ENCODE results near the gene LRRIQ3. TPM values are rescaled to one million over a fixed set of nuclear protein-coding genes. Genes with fewer than 3 reads are reported as not detected.

Gene LRRIQ3
- total and polyA plus RNA-seq, 2 of the 13 experiments (the other 11 are each of a cell fraction or from before 2014, with no cell fraction given): 1.1 to 1.3 TPM

DNA sequence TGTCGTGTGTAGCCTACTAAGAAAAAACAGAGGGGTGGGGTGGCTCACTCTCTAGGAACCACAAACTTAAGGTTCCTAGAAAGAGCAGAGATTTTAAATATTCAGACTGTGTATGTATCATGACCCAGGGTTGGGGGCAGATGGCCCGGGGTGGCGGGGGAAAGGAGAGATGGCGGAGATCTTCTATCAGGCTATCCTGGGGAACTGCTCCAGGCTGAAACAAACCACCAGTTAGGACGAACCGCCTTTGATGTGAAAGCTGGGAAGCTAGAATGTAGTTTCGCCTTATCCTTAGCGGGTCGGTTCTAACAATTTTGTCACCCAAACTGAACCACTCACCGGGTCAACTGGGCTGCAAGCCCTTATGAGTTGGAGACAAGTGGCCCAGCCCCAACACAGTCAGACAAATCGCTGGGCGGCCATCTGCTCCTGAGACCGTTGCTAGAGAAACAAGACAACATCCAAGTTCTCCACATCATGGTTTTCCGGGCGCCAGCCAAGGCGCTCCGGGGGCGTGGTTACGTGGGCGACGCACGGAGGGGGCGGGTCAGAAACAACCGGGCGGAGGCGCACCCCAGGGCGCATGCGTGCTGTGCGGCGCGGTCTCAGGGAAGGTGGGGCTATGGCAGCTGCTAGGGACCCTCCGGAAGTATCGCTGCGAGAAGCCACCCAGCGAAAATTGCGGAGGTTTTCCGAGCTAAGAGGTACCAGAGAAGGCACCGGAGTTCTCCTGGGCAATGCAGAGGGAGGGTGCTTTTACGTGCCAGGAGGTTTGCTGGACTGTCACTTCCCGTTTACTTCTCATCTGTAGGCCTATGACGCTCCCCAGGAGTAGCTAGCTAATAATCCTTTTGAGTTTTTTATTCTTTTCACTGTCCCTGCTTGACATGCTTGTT is at the start of gene LRRIQ3, which contains the start of gene FPGT (continued):
- TF ChIP-seq ZNF672 (CRISPR knock-in tag; IDR thresholded peaks at IDR 0.05): no peak
- peak; percentile 65; the same call in 1 of the 2 replicates for TF ChIP-seq FOXO1 (CRISPR knock-in tag; IDR thresholded peaks at IDR 0.05)
- TF ChIP-seq, protein P1, sequence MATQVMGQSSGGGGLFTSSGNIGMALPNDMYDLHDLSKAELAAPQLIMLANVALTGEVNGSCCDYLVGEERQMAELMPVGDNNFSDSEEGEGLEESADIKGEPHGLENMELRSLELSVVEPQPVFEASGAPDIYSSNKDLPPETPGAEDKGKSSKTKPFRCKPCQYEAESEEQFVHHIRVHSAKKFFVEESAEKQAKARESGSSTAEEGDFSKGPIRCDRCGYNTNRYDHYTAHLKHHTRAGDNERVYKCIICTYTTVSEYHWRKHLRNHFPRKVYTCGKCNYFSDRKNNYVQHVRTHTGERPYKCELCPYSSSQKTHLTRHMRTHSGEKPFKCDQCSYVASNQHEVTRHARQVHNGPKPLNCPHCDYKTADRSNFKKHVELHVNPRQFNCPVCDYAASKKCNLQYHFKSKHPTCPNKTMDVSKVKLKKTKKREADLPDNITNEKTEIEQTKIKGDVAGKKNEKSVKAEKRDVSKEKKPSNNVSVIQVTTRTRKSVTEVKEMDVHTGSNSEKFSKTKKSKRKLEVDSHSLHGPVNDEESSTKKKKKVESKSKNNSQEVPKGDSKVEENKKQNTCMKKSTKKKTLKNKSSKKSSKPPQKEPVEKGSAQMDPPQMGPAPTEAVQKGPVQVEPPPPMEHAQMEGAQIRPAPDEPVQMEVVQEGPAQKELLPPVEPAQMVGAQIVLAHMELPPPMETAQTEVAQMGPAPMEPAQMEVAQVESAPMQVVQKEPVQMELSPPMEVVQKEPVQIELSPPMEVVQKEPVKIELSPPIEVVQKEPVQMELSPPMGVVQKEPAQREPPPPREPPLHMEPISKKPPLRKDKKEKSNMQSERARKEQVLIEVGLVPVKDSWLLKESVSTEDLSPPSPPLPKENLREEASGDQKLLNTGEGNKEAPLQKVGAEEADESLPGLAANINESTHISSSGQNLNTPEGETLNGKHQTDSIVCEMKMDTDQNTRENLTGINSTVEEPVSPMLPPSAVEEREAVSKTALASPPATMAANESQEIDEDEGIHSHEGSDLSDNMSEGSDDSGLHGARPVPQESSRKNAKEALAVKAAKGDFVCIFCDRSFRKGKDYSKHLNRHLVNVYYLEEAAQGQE (IDR thresholded peaks at IDR 0.05; ENCODE audit: borderline replicate concordance in 1 of 2, low read depth in 1 of 2, low read length in 2 of 2): no peak
- TF ChIP-seq ZNF547 (CRISPR knock-in tag; IDR thresholded peaks at IDR 0.05): no peak
- TF ChIP-seq ZNF574 (CRISPR knock-in tag; IDR thresholded peaks at IDR 0.05): peak; percentile 49; the same call in 1 of the 2 replicates
- no peak for TF ChIP-seq MYC (CRISPR knock-in tag; IDR thresholded peaks at IDR 0.05; ENCODE audit: borderline replicate concordance)
